Measurements from ENCODE around the gene KIZ. TPM values are rescaled to one million over a fixed set of nuclear protein-coding genes. Genes with fewer than 3 reads are reported as not detected.

The KIZ gene
- total RNA-seq, 1 experiment from 2014 or later, result 9.1 TPM

DNA sequence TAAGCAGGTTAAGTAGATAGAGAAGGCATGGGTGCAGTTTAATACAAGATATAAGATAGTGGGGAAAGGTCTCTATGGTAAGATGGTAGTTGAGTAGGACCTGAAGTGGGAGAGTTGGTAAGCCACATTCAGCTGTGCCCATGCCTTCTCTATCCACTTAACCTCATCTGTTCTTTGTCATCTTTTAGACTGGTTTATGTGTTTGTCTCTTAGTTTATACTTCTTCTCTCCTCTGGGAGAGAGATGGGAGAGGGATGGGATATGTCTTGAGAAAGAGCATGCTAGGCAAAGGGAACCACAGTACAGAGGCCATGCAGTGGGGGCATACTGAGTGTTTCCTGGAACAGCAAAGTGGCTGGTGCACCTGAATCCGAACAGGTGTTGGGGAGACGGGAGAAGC, 46.7 kb downstream of the KIZ start:
- CTCF ChIA-PET, result no interaction called here
- Histone ChIP-seq H3K27me3 (replicated peaks; ENCODE audit: insufficient read depth, low read depth, low read length, poor library complexity) (no peaks in the 10 kb centered on the region), H3K27ac (ENCODE audit: low read depth, low read length, poor library complexity, severe bottlenecking) (no peak overlapping the region), H3K4me3 (ENCODE audit: low read depth, low read length, poor library complexity, severe bottlenecking) (no peak overlapping the region), H3K36me3 (ENCODE audit: insufficient read depth, low read length, poor library complexity, severe bottlenecking) (no peaks in the 10 kb centered on the region), H3K9me3 (ENCODE audit: low read depth, low read length, poor library complexity, severe bottlenecking) (peaks cover under 1% of the 10 kb centered on the region), H3K4me1 (ENCODE audit: insufficient read depth, low read length, poor library complexity, severe bottlenecking) (no peaks in the 10 kb centered on the region)
- POLR2A ChIA-PET (ENCODE audit: low non-redundant PET), result interaction anchor here (0.6 kb wide), 1 partner anchor 864 kb away, joined by 4 read pairs; no protein-coding TSS in a partner anchor
- TF ChIP-seq EZH2 (IDR thresholded peaks at IDR 0.05; ENCODE audit: borderline replicate concordance, low read depth, low read length, poor library complexity, severe bottlenecking), result no peak
- TF ChIP-seq, protein P1, sequence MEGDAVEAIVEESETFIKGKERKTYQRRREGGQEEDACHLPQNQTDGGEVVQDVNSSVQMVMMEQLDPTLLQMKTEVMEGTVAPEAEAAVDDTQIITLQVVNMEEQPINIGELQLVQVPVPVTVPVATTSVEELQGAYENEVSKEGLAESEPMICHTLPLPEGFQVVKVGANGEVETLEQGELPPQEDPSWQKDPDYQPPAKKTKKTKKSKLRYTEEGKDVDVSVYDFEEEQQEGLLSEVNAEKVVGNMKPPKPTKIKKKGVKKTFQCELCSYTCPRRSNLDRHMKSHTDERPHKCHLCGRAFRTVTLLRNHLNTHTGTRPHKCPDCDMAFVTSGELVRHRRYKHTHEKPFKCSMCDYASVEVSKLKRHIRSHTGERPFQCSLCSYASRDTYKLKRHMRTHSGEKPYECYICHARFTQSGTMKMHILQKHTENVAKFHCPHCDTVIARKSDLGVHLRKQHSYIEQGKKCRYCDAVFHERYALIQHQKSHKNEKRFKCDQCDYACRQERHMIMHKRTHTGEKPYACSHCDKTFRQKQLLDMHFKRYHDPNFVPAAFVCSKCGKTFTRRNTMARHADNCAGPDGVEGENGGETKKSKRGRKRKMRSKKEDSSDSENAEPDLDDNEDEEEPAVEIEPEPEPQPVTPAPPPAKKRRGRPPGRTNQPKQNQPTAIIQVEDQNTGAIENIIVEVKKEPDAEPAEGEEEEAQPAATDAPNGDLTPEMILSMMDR (conservative IDR thresholded peaks at IDR 0.05; ENCODE audit: low read depth, low read length), result no peak
- BruUV-seq (replicated peaks), result no TSS peak
- DNase-seq (ENCODE audit: low spot score), result no peak
- intact Hi-C loops (cut with micrococcal nuclease; ENCODE audit: unreplicated experiment), result no loop called here

- POLR2A ChIA-PET (ENCODE audit: low non-redundant PET), result interaction anchor here (0.6 kb wide), 1 partner anchor 865 kb away, joined by 4 read pairs; no protein-coding TSS in a partner anchor
- TF ChIP-seq, protein P1 (conservative IDR thresholded peaks at IDR 0.05; ENCODE audit: low read depth, low read length), result no peak
- no peak for TF ChIP-seq EZH2 (IDR thresholded peaks at IDR 0.05; ENCODE audit: borderline replicate concordance, low read depth, low read length, poor library complexity, severe bottlenecking)
- no peaks in the 10 kb centered on the region for H3K4me1 ChIP-seq (ENCODE audit: insufficient read depth, low read length, poor library complexity, severe bottlenecking)
- no peaks in the 10 kb centered on the region for H3K27me3 ChIP-seq (replicated peaks; ENCODE audit: insufficient read depth, low read depth, low read length, poor library complexity)
- CTCF ChIA-PET, result no interaction called here
- intact Hi-C loops (cut with micrococcal nuclease; ENCODE audit: unreplicated experiment), result no loop called here
- no peak overlapping the region for H3K27ac ChIP-seq (ENCODE audit: low read depth, low read length, poor library complexity, severe bottlenecking)
- peaks cover 9% of the 10 kb centered on the region for H3K9me3 ChIP-seq (ENCODE audit: low read depth, low read length, poor library complexity, severe bottlenecking)
- DNase-seq (ENCODE audit: low spot score), result no peak
- no TSS peak for BruUV-seq (replicated peaks)
- H3K36me3 ChIP-seq (ENCODE audit: insufficient read depth, low read length, poor library complexity, severe bottlenecking), result no peaks in the 10 kb centered on the region
- no peak overlapping the region for H3K4me3 ChIP-seq (ENCODE audit: low read depth, low read length, poor library complexity, severe bottlenecking)
Measured at GRCh38 chr20:21173485-21173884, 47.6 kb downstream of the KIZ start.

- intact Hi-C loops (cut with micrococcal nuclease; ENCODE audit: unreplicated experiment), result no loop called here
- CTCF ChIA-PET, result no interaction called here
- Histone ChIP-seq H3K27me3 (replicated peaks; ENCODE audit: insufficient read depth, low read depth, low read length, poor library complexity) (no peaks in the 10 kb centered on the region), H3K36me3 (ENCODE audit: insufficient read depth, low read length, poor library complexity, severe bottlenecking) (no peaks in the 10 kb centered on the region), H3K4me3 (ENCODE audit: low read depth, low read length, poor library complexity, severe bottlenecking) (no peak overlapping the region), H3K9me3 (ENCODE audit: low read depth, low read length, poor library complexity, severe bottlenecking) (peaks cover 10% of the 10 kb centered on the region), H3K4me1 (ENCODE audit: insufficient read depth, low read length, poor library complexity, severe bottlenecking) (no peaks in the 10 kb centered on the region), H3K27ac (ENCODE audit: low read depth, low read length, poor library complexity, severe bottlenecking) (no peak overlapping the region)
- DNase-seq (ENCODE audit: low spot score), result no peak
- no TSS peak for BruUV-seq (replicated peaks)
- POLR2A ChIA-PET (ENCODE audit: low non-redundant PET), result no interaction called here
- TF ChIP-seq, protein P1 (conservative IDR thresholded peaks at IDR 0.05; ENCODE audit: low read depth, low read length), result no peak
- no peak for TF ChIP-seq EZH2 (IDR thresholded peaks at IDR 0.05; ENCODE audit: borderline replicate concordance, low read depth, low read length, poor library complexity, severe bottlenecking)
Measured at GRCh38 chr20:21174516-21175239, 48.8 kb downstream of the KIZ start.

All from A673 (cell line).